Measurements from ENCODE around the gene USP32. TPM values are rescaled to one million over a fixed set of nuclear protein-coding genes. Genes with fewer than 3 reads are reported as not detected.

USP32 gene
- total and polyA plus RNA-seq, 4 donors: 11.6 to 103 (median 42.9) TPM

- TF ChIP-seq REST (IDR thresholded peaks at IDR 0.05): no peak
- no peak for TF ChIP-seq TAF1 (conservative IDR thresholded peaks at IDR 0.05)
Observed at GRCh38 chr17:60280673-60281072, 111.3 kb downstream of the USP32 start (continued).

- Histone ChIP-seq H3K27me3 (ENCODE audit: control insufficient read depth in 4 of 4, insufficient read depth in 4 of 4, low read length in 3 of 4) (no peaks in the 10 kb centered on the region), H3K4me3 (ENCODE audit: low read depth in 1 of 3, low read length in 3 of 3) (no peak overlapping the region), H3K27ac (ENCODE audit: low read depth in 1 of 2, low read length in 2 of 2) (no peak overlapping the region), H3K9ac (ENCODE audit: low read depth in 1 of 2, low read length in 2 of 2) (no peak overlapping the region), H3K4me1 (ENCODE audit: control insufficient read depth in 4 of 4, insufficient read depth in 4 of 4, low read length in 3 of 4) (no peaks in the 10 kb centered on the region), H3K36me3 (ENCODE audit: control insufficient read depth in 4 of 4, insufficient read depth in 3 of 4, low read depth in 1 of 4, low read length in 3 of 4) (no peaks in the 10 kb centered on the region), H3K9me3 (ENCODE audit: control insufficient read depth in 4 of 4, low read length in 3 of 4) (no peaks in the 10 kb centered on the region)
- 95% methylated on average over 2 of the region's 2 CpGs for WGBS
- TF ChIP-seq JUND (IDR thresholded peaks at IDR 0.05) (no peak), CTCF (IDR thresholded peaks at IDR 0.05; ENCODE audit: low read depth, low read length, missing input control) (no peak), EGR1 (IDR thresholded peaks at IDR 0.05; ENCODE audit: low read depth in 2 of 2) (no peak)
- no peak for DNase-seq (ENCODE audit: low spot score)
Observed at GRCh38 chr17:60278237-60278636, 113.7 kb downstream of the USP32 start.

- H3K4me3 ChIP-seq (ENCODE audit: low read depth in 1 of 3, low read length in 3 of 3): no peak overlapping the region
- H3K4me1 ChIP-seq (ENCODE audit: control insufficient read depth in 4 of 4, insufficient read depth in 4 of 4, low read length in 3 of 4): no peaks in the 10 kb centered on the region
- H3K27me3 ChIP-seq (ENCODE audit: control insufficient read depth in 4 of 4, insufficient read depth in 4 of 4, low read length in 3 of 4): no peaks in the 10 kb centered on the region
- no peaks in the 10 kb centered on the region for H3K36me3 ChIP-seq (ENCODE audit: control insufficient read depth in 4 of 4, insufficient read depth in 3 of 4, low read depth in 1 of 4, low read length in 3 of 4)
- H3K9ac ChIP-seq (ENCODE audit: low read depth in 1 of 2, low read length in 2 of 2): no peak overlapping the region
- 90% methylated on average over 1 of the region's 1 CpG for WGBS
- no peaks in the 10 kb centered on the region for H3K9me3 ChIP-seq (ENCODE audit: control insufficient read depth in 4 of 4, low read length in 3 of 4)
- H3K27ac ChIP-seq (ENCODE audit: low read depth in 1 of 2, low read length in 2 of 2): no peak overlapping the region
- TF ChIP-seq YY1 (IDR thresholded peaks at IDR 0.05) (no peak), ZBTB33 (IDR thresholded peaks at IDR 0.05) (no peak), HNF4A (conservative IDR thresholded peaks at IDR 0.05) (no peak), TAF1 (conservative IDR thresholded peaks at IDR 0.05) (no peak), ATF3 (IDR thresholded peaks at IDR 0.05) (no peak), HNF4G (IDR thresholded peaks at IDR 0.05) (no peak), REST (IDR thresholded peaks at IDR 0.05) (no peak), FOXA2 (IDR thresholded peaks at IDR 0.05) (no peak), GABPA (IDR thresholded peaks at IDR 0.05 in 1 of 2, conservative IDR thresholded peaks at IDR 0.05 in 1 of 2) (no peak), RXRA (IDR thresholded peaks at IDR 0.05) (no peak), SP1 (IDR thresholded peaks at IDR 0.05) (no peak), CTCF (IDR thresholded peaks at IDR 0.05; ENCODE audit: low read depth, low read length, missing input control) (no peak), JUND (IDR thresholded peaks at IDR 0.05) (no peak)
- no peak for DNase-seq (ENCODE audit: low spot score)
Observed at GRCh38 chr17:60277258-60277657, 114.7 kb downstream of the USP32 start.
